GM20000 (cell line): ENCODE measurements around the gene CHTF8.
A peak's percentile ranks its signal among the peaks of the same experiment; 100 is the strongest.

Experiments used
- DNase-seq: peaks from one replicate; pipeline ENCODE4 v3.0.0; 2012; ENCODE audit warnings: low spot score
- CTCF ChIP-seq: IDR thresholded peaks from 2 replicates; pipeline ENCODE4 v1.5.1; 2012; ENCODE audit warnings: mild to moderate bottlenecking, control low read depth; ENCODE audit errors: extremely low read depth, missing control alignments

Gene CHTF8

GRCh38 chr16:69132424-69133252, at the start of gene CHTF8, which contains the start of gene UTP4:
Gene CHTF8, minus strand, starts transcription at chr16:69132588. Its CDS starts 11,130 bp downstream, at chr16:69121458.
Gene UTP4, plus strand, starts transcription at chr16:69132649. Its CDS starts 811 bp downstream, at chr16:69133460.
- peak; percentile 93 for DNase-seq
- TF ChIP-seq CTCF, result no peak

GRCh38 chr16:69180011-69180338, 47.6 kb upstream of the CHTF8 start:
- no peak for TF ChIP-seq CTCF
- DNase-seq, result no peak

- no peak for TF ChIP-seq CTCF
- DNase-seq, result no peak
These were observed 47.1 kb upstream of the CHTF8 start for GRCh38 chr16:69179328-69180010.

GRCh38 chr16:69176033-69176800, 43.8 kb upstream of the CHTF8 start:
- TF ChIP-seq CTCF, result no peak

GRCh38 chr16:69171325-69172084, 39.1 kb upstream of the CHTF8 start:
- DNase-seq, result no peak
- TF ChIP-seq CTCF, result no peak

More at GRCh38 chr16:69176033-69176800, 43.8 kb upstream of the CHTF8 start:
- DNase-seq, result no peak

GRCh38 chr16:69169607-69170352, 37.4 kb upstream of the CHTF8 start:
- no peak for DNase-seq
- TF ChIP-seq CTCF, result no peak
